ENCODE results near the gene CD9.
A peak's percentile ranks its signal among the peaks of the same experiment; 100 is the strongest.
"Not testable (repeated sequence)": the region's sequence is repeated elsewhere in the genome, so short reads cannot be mapped to it uniquely, and the experiment has no call there.

The CD9 gene

GRCh38 chr12:6200256-6201212 is at the start of gene CD9:
Gene CD9 (plus strand): TSS chr12:6200400. CDS start chr12:6200500, 100 bp downstream.
- peak in 1 of 2 donors; percentile 64 for DNase-seq

- DNase-seq, result no peak
Measured at GRCh38 chr12:6154730-6155459, 45.3 kb upstream of the CD9 start.

- no peak for DNase-seq
Measured at GRCh38 chr12:6157482-6157881, 42.7 kb upstream of the CD9 start.

GRCh38 chr12:6158255-6158654 is 41.9 kb upstream of the CD9 start:
- DNase-seq, result no peak

- DNase-seq, result no peak
Measured at GRCh38 chr12:6158749-6159148, 41.5 kb upstream of the CD9 start.

GRCh38 chr12:6159166-6160011 is 40.8 kb upstream of the CD9 start:
- DNase-seq, result not testable (repeated sequence)

- not testable (repeated sequence) for DNase-seq
Measured at GRCh38 chr12:6160049-6160649, 40.1 kb upstream of the CD9 start.

GRCh38 chr12:6161124-6161882 is 38.9 kb upstream of the CD9 start:
- no peak for DNase-seq

GRCh38 chr12:6163416-6164060 is 36.7 kb upstream of the CD9 start:
- no peak for DNase-seq

GRCh38 chr12:6165395-6165794 is 34.8 kb upstream of the CD9 start:
- DNase-seq, result no peak

- no peak for DNase-seq
Measured at GRCh38 chr12:6166808-6167207, 33.4 kb upstream of the CD9 start.

- no peak for DNase-seq
Measured at GRCh38 chr12:6167327-6168280, 32.6 kb upstream of the CD9 start.

- DNase-seq, result no peak
Measured at GRCh38 chr12:6171409-6172015, 28.7 kb upstream of the CD9 start.

- no peak for DNase-seq
Measured at GRCh38 chr12:6172086-6172485, 28.1 kb upstream of the CD9 start.

- no peak for DNase-seq
Measured at GRCh38 chr12:6172862-6173261, 27.3 kb upstream of the CD9 start.

GRCh38 chr12:6177642-6178358 is 22.4 kb upstream of the CD9 start:
- DNase-seq, result no peak

GRCh38 chr12:6178981-6179761 is 21.0 kb upstream of the CD9 start:
- DNase-seq, result no peak
